Eye (tissue), 1 donor: ENCODE measurements around the gene ADCY3.

Source experiments
- DNase-seq: peaks from one replicate; pipeline ENCODE4 v3.0.0-alpha.2; 2015

The ADCY3 gene

GRCh38 chr2:24872344-24873115 lies 47.5 kb downstream of the ADCY3 start:
- DNase-seq = no peak

GRCh38 chr2:24871852-24872333 lies 48.1 kb downstream of the ADCY3 start:
- DNase-seq = peak; percentile 16

DNA sequence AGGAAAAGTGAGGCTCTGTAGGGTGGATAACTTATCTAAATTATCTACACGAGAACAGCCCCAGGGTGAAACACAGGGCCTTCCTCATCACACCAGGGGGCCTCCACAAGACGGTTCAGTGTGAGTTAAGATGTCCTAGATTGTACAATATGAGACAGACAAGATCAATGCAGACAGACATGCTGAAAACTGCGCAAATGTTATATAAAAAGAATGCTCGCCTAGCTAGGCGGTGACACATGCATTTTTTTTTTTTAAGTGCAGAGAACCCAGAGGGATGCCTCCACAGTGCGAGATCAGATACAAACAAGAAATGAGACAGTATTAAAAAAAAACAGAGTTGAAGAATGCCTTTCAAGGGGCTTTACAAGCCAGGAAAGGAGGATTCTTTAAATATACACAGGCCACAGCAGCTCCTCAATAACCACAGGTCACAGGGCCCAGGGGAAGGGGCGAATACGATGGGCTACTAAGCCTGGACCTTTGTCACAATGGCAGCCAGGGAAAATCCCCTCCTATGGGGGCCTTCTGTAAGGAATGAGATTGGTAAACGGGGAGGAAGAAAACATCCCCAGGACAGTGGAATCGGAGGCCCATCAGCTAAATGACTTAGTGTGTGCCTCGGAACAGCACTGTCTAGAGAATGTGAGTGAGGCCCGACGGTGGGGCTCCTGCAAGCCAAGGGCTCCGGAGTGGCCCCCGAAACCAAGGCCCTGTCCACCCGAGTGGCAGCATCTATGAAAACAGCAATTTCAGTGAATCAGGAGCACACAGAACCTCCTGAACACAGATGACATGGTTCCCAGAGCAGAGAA lies 48.9 kb downstream of the ADCY3 start:
- no peak for DNase-seq

DNA sequence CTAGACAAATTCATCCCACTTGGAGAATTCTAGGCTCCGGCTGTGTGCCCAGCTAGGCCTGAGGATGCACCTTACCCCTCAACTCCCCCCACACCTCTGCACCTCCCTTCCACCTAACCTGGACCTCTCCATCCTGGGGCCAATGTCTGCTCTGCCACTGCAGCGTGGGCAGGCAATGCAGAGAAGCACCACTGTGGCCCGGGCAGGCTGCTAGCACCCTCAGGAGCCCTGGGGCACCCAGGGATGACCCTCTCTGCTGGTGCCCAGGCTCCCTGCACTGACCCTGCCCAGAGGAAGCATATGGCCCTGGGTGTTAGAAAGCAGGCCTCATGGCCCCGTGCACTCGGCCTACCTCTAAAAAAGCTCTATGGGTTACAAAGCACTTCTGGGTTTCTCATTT lies 49.6 kb downstream of the ADCY3 start:
- DNase-seq = no peak

GRCh38 chr2:24866946-24867345 lies 53.1 kb downstream of the ADCY3 start:
- DNase-seq = no peak

GRCh38 chr2:24863641-24864040 lies 56.4 kb downstream of the ADCY3 start:
- no peak for DNase-seq

GRCh38 chr2:24861500-24861899 lies 58.5 kb downstream of the ADCY3 start:
- DNase-seq = no peak

GRCh38 chr2:24860631-24861030 lies 59.4 kb downstream of the ADCY3 start:
- DNase-seq = no peak

DNA sequence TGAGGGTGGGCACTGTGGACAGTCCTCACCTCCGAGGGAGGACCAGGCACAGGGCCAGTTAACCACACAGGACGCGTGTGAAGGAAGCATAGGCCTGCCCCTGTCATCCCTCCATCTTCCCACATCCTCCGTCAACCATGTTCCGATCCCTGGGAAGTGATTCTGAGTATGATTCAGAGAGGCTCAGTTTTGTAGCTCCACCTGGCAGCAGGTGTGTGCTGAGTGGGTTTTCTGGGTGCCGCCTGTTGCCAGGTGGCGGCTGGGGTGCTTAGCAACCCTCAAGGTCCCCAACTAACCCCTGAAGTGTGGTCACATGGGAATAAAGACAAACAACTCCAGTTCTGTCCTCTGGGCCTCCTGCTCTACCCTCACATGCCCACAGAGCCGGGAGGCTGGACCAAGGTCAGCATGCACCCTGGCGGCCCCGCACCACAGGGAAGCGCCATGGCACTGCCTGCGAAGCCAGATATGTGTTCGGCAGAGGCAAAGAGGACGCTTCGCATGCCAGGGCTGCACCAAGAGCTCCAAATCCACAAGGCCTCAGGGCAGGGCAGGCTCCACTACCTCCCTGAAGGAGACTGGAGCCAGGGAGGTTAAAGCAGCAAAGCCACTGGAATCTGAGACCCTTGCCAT lies 60.0 kb downstream of the ADCY3 start:
- DNase-seq = no peak

DNA sequence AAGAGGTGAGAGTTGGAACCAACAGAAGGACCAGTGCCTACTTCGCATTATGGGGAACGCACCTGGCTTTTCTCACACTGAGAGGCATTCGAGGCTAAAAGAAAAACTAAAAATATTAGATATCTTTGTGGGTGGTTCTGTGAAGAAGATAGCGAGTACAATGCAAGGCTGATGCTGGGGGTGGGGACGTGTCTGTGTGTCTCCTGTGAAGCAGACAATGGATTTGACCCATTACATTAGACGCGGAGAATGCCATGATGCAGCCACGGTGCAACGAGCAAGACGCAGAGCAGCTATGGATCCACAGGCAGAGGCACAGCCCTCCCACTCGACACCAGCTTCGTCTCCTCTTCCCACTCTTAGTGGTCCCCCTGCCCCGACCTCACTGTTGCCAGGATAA lies 61.0 kb downstream of the ADCY3 start:
- no peak for DNase-seq

DNA sequence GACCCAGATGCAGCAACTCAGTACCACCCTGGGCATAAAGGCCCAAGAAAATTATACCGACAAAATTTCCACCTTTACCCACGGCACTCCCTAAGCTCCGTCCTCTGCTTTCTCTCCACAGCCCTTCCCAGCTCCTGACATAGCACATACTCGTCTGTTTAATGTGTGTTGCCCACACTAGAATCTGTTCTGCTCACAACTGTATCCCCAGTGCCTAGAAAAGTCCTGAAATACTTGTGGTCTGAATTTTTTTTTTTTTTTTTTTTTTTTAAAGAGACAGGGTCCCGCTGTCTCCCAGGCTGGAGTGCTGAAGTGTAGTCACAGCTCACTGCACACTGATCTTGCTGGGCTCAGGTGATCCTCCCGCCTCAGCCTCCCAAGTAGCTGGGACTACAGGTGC lies 62.3 kb downstream of the ADCY3 start:
- no peak for DNase-seq

DNA sequence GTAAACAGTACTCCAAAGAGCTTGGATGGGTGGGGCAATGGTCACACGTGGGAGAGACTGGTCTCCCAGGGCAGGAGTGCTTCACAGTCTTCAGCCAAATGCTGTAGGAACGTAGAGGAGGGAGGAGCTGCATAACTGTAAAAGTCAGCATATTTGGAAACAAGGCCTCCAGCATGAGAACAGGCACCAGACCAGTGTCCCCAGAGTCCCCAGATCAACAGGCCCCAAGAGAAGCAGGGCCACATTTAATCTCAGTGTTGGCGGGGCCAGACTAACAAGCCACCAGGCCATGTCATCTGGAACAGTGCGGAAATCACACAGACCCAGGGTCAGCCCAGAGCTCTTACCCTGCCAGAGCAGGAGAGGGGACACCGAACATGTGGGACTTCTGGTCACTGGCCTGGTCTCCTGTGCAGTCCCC lies 63.2 kb downstream of the ADCY3 start:
- no peak for DNase-seq

DNA sequence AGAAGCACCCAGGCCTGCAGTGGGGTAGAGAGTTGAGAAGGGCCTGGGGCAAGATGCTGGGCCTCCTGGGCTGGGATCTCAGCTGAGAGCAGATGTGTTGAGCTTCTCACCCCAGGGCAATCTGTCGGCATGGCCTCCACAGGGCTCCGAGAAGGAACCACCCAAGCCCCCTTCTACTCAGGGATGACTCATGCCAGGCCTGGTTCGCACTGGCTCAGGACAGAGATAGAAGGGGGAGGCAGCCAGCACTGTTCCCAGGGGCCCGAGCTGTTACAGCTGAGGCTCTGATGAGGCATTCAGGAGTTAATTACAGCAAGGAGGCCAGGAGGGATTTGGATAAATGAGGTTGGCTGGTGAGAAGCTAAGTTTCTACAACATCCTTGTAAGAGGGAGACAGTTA lies 64.3 kb downstream of the ADCY3 start:
- DNase-seq = peak; percentile 28

GRCh38 chr2:24855022-24855622 lies 64.9 kb downstream of the ADCY3 start:
- no peak for DNase-seq

DNA sequence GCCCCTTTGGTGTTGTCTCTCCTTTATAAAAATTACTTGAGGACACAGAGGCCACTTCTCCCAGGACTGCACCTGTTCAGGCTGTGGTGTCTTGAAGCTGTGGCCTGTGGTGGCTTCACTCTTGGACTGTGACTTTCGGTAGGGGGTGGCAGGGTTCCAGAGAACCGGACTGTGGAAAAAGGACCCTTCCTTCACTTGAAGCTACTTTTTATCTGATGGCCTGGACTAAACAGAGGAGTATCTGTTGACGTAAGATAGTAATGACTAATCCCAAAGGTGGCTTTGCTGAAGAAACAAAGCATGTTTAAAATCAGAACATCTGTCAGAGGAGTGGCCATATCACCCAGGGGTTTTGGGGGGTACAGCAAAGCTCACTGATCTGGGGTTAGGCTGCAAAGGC lies 66.0 kb downstream of the ADCY3 start:
- no peak for DNase-seq

GRCh38 chr2:24853046-24853445 lies 67.0 kb downstream of the ADCY3 start:
- no peak for DNase-seq

DNA sequence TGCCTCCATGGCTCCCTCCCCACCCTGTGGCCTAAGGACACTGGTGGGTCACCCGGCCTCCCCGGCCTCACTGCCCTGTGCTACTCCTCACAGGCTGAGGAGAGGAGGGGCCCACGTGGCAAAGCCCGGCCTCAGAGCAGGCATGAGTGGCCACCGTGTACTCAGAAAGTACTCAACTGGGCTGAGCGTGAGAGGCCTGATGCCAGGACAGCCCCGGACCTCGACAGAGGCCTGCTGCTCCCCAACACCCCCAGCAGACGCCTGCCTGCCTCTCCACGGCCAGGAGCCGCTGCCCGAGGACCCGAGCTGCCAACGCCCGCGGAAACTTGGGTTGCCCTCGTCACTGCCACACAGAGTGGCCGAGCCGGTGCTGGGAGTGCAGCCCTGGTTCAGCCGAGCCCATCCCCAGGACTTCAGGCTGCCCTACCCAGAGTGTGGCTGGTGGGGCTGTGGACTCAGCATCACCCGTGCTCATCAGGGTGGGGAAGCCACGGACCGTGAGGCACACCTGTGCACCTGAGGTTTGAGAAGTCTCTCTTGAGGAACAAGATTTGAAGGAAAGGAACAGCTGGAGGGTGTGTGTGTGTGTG lies 67.5 kb downstream of the ADCY3 start:
- DNase-seq = no peak

- no peak for DNase-seq
These were observed 68.0 kb downstream of the ADCY3 start for GRCh38 chr2:24852026-24852425.

GRCh38 chr2:24850944-24851343 lies 69.1 kb downstream of the ADCY3 start:
- no peak for DNase-seq

GRCh38 chr2:24845691-24846090 lies 74.3 kb downstream of the ADCY3 start:
- DNase-seq = no peak

DNA sequence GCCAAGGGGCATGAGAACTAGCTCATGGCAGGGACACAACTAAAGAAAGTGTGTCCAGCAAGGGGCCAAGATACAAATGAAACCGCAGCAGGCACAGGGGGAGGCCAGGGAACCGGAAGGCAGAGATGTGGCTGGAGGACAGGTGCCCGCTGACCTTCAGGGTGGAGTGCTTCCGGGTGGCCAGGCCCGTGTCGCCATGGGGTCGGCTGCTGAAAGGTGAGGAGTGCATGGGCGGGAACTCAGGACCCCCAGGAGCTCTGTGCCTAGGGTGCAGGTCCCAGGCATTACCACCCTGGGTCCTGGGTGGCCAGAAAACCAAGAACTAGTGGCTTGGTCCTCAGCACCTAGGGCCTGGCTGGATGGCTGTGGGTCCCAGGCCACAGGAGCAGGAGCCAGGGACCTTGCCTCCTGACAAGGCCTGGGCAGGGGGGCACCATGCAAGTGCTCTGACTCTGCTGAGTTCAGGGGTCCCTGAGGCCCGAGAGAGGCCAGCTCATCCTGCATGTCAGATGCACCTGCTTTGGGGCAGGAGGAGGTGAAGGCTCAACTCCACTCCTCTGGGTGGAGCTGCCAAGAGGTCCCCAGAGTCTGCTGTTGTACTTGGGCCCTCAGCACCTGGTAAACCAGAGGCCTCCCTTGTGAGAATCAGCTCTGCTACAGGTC lies 75.9 kb downstream of the ADCY3 start:
- no peak for DNase-seq

- no peak for DNase-seq
These were observed 76.6 kb downstream of the ADCY3 start for GRCh38 chr2:24843330-24843860.
